GM18526 (cell line): ENCODE measurements around the gene VCL.

ENCODE experiments used
- POLR2A ChIP-seq: IDR thresholded peaks from 3 replicates; pipeline ENCODE4 v1.6.1; 2011; ENCODE audit not compliant: insufficient read length; ENCODE audit errors: extremely low read depth

VCL gene

DNA sequence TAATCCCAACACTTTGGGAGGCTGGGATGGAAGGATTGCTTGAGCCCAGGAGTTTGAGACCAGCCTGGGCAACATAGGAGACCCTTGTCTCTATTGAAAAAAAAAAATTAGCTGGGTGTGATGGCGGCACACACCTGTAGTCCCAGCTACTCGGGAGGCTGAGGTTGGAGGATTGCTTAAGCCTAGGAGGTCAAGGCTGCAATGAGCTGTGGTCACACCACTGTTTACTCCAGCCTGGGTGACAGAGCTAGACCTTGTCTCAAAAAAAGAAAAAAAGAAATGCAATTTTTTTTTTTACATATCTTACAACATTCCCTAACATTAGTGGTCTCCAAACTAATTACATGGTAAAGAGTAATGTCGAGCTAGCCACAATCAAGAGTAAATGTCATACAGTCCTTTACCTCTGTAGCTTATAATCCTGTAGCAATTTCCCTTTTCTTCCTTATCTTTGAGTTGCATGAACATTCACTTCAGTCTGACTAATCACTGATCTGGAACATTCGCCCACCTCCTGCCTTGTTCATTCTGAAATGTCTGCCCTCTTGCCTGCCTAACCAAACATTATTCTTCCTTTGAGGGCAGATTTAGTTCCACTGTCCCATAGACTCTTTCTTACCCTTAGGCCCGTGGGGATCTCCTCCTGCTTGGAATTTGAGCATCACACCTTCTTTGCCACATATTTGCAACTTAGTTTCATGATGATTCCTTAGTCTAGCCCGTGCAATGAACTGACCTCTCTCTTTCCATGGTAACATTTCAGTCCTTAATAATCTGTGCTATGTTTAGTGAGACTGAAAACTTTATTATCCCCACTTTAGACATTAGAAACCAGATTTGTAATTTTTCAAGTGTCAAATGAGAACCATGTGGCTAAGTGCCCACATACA lies 4.8 kb upstream of the VCL start:
- no peak for TF ChIP-seq POLR2A

DNA sequence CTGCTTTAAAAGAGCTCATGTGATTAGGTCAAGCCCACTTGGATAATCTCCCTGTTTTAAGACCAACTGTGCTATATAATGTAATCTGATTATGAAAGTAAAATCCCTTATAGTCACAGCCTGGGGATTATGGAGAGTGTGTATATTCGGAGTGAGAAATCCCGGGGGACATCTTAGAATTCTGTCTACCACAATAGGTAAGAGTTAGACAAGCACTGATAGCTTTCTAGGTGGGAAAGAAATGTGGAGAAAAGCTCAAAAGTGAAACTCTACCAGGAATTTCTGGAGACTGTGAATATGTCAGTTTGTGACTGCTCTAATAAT lies 2.9 kb upstream of the VCL start:
- no peak for TF ChIP-seq POLR2A

DNA sequence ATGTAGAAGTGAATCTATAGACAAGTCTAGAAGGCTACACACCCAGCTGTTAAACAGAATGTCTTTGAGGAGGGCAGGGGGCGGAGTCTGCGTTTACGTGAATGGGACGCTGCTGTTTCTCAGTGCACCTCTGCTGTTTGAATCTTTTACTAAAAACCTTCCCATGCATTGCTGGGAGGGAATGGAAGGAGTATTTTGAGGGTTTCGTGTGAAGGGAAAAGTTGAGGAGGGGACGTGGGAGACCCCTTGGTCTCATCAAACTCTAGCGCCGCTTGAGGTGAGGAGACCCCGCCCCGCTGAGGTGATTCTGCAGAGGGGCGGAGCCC lies 492 bp upstream of the VCL start:
- no peak for TF ChIP-seq POLR2A

DNA sequence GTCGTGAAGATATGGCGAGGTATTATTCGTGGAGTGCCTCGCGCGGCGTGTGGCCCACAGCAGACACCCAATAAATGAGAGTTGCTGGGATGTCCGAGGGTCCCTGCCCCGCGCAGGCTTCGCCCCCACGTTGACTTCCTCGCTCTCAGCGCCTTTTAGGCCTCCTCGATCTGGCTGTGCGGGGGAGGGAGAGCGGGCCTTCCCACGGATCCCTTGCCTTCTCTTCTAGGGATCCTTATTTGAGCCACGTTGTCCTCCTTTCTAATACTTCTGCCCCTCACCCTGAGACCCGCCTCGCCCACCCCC lies 660 bp downstream of the VCL start:
- TF ChIP-seq POLR2A, result no peak

DNA sequence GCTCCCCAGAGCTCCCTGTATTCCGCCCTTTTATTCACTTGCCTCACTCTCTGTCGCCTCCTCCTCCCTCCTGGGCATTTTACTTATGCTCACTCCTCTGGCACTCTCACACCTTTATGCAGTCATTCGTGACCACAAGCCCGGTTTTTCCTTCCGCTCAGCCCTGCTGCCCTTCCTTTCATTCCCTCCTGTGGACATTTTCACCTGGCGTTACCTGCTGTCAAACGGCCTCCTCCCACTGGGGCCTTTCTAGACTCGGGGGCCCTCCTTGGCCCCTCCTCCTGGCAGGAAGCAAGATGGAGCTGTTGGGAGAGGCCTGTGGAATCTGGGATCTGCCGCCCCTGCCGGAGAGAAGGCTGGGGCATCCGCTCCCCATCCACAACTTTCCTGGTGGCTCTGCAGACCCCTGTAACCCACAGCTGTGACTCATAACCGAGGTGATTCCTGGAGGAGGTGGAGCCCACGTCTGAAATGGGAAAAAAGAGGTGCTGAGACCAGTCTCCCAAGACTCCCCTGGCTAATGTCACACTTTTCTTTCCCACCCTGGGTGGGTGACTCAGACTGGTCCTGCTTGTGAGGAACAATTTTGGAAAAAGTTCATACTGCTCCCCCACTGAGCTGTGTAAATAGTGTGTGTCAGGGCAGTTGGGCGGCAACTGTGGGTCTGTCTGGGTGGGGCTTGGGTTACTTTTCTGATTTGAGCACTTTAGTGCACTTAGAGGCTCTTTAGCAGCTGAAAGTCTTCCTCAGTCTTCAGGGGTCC lies 1.2 kb downstream of the VCL start:
- TF ChIP-seq POLR2A, result peak; percentile 13

DNA sequence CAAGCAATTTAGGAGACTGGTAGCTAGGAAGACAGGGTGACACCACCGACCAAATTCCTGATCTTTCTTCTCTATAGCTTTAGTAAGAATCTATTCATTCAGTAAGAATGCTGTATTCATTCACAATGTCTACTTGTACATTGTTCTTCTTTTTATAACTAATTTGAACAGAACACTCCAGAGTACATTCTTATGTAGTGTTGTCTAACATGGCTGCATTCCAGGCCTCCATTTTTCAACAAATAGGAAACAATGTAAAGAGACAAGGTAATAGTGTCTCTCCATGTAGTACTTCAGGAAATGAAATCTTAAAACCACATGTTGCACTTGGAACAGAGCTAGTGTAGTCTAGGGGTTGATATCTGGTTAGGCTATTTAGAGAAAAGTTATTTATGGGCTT lies 1.8 kb downstream of the VCL start:
- no peak for TF ChIP-seq POLR2A

DNA sequence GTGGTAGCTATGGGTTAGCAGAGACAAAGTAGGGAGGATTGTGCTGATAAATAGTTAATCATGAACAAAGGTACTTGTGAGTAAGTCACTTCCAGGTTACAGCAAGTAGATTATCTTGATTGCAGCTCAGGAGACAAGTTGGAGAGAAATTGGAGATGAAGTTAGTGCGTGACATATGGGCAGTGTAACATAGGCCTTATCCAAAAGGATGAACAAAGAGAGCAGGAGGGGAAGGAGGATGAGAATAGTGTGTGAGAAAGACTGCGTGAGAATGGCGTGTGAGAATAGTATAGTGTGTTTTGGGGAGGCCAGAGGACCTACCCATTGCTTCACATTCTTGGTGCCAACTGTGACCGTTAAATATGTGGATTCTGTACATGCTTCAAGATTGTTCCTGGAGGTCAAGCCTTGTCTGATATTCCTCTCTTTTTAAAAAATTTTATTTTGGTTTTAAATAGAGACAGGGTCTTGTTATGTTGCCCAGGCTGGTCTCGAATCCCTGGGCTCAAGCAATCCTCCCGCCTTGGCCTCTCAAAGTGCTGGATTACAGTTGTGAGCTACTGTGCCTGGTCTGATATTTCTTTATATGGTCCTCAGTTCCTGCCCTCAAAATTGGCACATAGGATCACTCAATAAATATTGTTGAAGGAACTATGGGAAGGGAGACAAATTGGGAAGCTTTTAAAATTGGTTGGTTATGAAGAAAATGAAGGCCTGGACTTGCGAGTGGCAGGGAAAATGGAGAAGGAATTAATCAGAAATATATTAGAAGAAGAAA lies 3.2 kb downstream of the VCL start:
- TF ChIP-seq POLR2A, result no peak

DNA sequence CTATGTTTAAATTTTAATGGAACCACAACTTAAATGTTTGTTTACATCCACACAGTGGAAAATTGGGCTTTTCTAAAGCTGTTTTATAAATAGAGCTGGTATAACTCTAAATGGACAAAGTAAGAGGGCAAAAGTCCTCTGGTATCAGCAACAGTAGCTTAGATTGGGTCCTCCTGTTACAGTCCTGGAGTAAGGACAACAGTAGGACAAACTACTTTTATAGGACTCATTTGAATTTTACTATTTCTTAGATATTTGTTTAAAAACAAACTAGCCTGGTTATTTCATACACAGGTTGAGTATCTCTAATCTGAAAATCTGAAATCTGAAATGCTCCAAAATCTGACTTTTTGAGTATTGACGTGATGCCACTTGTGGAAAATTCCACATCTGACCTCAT lies 8.4 kb downstream of the VCL start:
- TF ChIP-seq POLR2A, result no peak

DNA sequence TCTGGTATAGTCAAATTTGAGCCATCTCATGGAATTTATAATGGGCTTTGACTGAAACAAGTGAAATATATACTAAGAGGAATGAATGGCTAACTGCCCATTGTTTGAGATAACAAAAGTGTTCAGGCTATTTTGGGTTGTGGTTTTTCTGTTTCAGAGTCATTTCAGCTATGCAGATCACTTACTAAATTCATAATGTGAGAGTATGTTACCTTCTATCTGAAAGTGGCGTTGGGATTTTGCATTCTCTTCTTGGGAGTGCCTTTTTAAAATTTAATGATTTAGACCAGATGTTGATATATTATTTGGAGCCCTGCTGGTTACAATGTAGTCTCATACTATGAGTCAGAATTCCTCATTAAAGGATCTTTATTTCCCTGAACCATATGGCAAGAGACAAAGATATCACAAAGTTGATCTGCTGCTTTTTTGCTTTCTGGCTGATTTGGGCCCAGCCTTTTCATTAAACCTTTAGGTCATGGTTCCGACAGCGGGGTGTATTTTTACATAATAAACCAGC lies 10.4 kb downstream of the VCL start:
- TF ChIP-seq POLR2A, result no peak

DNA sequence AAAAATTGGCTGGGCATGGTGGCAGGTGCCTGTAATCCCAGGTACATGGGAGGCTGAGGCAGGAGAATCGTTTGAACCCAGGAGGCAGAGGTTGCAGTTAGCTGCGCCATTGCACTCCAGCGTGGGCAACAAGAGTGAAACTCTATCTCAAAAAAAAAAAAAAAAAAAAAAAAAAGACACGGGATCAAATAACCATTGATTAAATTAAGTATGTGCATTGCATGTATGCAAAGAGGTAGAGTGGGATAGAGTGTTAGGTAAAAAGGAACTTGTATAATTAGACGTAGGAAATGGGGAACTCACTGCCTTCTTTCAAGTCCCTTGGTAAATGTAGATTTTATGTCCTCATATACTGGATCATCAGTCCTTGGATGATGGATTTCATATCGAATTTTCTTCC lies 13.1 kb downstream of the VCL start:
- no peak for TF ChIP-seq POLR2A

DNA sequence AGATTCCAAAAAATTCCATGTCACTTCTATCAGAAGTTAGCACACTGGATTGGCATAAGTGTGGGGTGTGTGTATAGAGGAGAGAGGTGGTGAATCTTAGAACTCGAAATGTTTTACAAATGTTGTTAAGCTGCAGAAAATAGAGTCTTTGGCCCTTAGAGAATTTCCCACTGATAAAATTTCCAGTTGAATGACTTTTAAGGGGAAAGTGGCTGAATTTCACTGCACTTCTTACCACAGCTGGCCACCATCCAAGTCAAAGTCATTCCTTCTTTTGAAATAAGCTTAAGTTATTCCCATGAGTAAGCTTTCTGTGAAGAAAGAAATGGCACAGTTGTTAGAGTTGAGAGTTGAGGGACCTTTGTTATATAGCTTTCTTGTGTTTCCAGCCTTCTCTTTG lies 13.9 kb downstream of the VCL start:
- TF ChIP-seq POLR2A, result no peak

DNA sequence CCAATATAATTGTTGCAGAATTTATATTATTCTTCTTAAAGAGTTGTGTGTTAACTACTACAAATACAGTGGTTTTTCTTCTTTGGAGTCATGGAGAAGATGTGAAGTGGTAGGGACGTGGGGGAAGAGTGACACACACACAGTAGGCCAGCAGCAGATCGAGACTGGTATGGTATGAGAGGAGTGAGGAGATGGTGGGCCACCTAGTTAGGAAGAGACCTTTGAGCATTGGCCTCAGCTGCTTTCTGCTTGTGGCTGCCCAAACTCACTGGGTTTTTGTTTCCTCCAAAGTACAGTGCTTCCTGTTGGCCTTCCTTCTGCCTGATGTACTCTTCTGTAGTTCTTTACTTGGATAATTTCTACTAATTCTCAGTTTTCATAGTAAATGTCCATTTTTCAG lies 14.6 kb downstream of the VCL start:
- TF ChIP-seq POLR2A, result no peak

DNA sequence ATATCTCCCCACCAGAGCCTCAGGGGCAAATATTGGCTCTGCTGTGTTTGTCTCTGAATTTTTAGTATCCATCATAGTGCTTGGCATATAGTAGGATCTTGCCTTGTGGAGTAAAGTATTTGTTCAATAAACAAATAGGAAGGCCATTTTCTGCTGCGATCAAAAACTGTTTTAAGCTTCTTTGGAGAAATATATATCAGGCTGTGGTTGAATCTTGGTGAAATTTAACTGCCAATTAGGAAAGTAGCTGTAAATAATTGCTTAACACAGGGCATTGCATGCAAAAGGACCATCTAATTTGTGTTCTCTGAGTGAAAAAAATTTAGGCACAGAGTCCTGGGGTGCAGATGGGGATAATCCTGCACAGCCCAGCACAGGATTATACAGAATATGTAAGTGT lies 15.1 kb downstream of the VCL start:
- no peak for TF ChIP-seq POLR2A

DNA sequence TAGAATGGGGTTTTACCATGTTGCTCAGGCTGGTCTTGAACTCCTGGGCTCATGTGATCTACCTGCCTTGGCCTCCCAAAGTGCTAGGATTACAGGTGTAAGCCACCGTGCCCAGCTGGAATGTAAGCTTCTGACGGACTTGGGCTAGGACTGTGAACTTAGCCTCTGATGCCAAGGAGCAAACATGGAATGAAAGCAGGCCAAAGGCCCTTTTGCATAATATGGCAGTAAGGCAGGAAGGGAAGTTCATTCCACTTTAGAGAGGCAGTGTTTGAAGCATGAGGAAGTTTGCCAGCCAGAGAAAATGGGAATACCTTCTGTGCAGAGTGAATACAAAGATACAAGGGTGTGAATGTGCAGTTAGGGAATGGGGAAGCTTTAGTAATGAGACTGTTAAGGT lies 20.3 kb downstream of the VCL start:
- TF ChIP-seq POLR2A, result no peak

DNA sequence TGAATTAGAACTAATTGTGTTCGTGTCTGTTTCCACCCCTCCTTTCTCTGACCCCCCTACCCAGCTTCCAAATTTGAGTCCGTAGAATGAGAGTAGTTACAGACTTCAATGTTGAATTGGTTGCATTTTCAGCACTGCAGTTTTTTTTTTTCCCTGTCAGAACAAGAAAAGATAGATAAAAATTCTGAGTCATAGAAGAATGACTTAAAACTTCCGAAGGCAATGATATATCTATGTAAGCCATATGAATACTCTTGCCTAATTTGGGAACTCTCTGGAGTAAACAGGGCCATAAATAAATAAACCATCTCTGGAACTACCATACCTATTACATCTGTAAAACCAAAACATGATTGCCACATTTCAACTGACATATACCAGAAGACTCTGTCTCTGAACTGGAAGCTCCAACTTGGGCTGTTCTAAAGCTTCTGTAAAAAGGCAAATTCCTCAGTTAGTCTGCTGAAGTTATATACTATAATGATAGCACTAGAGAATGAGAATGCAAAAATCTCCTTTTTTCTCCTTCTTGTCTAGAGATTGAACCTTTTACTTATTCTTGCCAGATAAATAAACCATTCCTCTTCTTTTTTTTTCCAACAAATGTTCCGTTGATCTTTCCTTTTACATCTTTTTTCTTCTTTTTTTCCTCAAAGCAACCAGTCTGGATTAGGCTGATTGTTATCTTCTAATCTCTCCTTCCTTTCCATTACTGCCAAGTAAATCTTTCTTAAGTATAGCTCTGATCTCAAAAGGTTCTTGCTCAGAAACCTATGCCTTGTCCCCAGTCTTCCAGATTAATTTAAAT lies 23.5 kb downstream of the VCL start:
- TF ChIP-seq POLR2A, result no peak
